DLD1 (cell line): ENCODE results near the gene LCN15.
"Not testable (repeated sequence)": the region's sequence is repeated elsewhere in the genome, so short reads cannot be mapped to it uniquely, and the experiment has no call there.

Experiments
- in situ Hi-C: cut with HindIII; loops from 2 replicates; pipeline ENCODE4 v1.10.0; 2017; ENCODE audit warnings: low sequenced_read_pairs

Gene LCN15

GRCh38 chr9:136764301-136764891 is at the start of gene LCN15:
Gene LCN15 (minus strand): TSS chr9:136764518. CDS start chr9:136764488, 30 bp downstream.
- in situ Hi-C loops = no loop called here

- in situ Hi-C loops = loop anchor here (25.0 kb wide), 2 partner anchors 229 to 354 kb away; partner anchors contain the start of genes ABCA2, FUT7, LRRC26 and NPDC1
Measured at GRCh38 chr9:136808806-136809158, 44.5 kb upstream of the LCN15 start.

- in situ Hi-C loops = loop anchor here (25.0 kb wide), 2 partner anchors 229 to 354 kb away; partner anchors contain the start of genes ABCA2, FUT7, LRRC26 and NPDC1
Measured at GRCh38 chr9:136808075-136808805, 43.9 kb upstream of the LCN15 start.

GRCh38 chr9:136807281-136808074 is 43.2 kb upstream of the LCN15 start, which contains the start of gene RABL6:
Gene RABL6 (plus strand): TSS chr9:136807948. CDS start chr9:136808197, 249 bp downstream.
- in situ Hi-C loops = loop anchor here (25.0 kb wide), 2 partner anchors 230 to 355 kb away; partner anchors contain the start of genes ABCA2, FUT7, LRRC26 and NPDC1

GRCh38 chr9:136806631-136807201 is 42.4 kb upstream of the LCN15 start:
- in situ Hi-C loops = loop anchor here (25.0 kb wide), 2 partner anchors 231 to 356 kb away; partner anchors contain the start of genes ABCA2, FUT7, LRRC26 and NPDC1

GRCh38 chr9:136806067-136806466 is 41.7 kb upstream of the LCN15 start:
- in situ Hi-C loops = loop anchor here (25.0 kb wide), 2 partner anchors 231 to 356 kb away; partner anchors contain the start of genes ABCA2, FUT7, LRRC26 and NPDC1

GRCh38 chr9:136805207-136805740 is 41.0 kb upstream of the LCN15 start:
- in situ Hi-C loops = loop anchor here (25.0 kb wide), 2 partner anchors 232 to 357 kb away; partner anchors contain the start of genes ABCA2, FUT7, LRRC26 and NPDC1

- in situ Hi-C loops = loop anchor here (25.0 kb wide), 2 partner anchors 233 to 358 kb away; partner anchors contain the start of genes ABCA2, FUT7, LRRC26 and NPDC1
Measured at GRCh38 chr9:136804509-136805206, 40.3 kb upstream of the LCN15 start.

GRCh38 chr9:136803551-136804508 is 39.5 kb upstream of the LCN15 start:
- in situ Hi-C loops = loop anchor here (25.0 kb wide), 2 partner anchors 233 to 358 kb away; partner anchors contain the start of genes ABCA2, FUT7, LRRC26 and NPDC1

GRCh38 chr9:136803009-136803550 is 38.8 kb upstream of the LCN15 start:
- in situ Hi-C loops = loop anchor here (25.0 kb wide), 2 partner anchors 234 to 359 kb away; partner anchors contain the start of genes ABCA2, FUT7, LRRC26 and NPDC1

GRCh38 chr9:136802321-136802720 is 38.0 kb upstream of the LCN15 start:
- in situ Hi-C loops = loop anchor here (25.0 kb wide), 2 partner anchors 235 to 360 kb away; partner anchors contain the start of genes ABCA2, FUT7, LRRC26 and NPDC1

- in situ Hi-C loops = loop anchor here (25.0 kb wide), 2 partner anchors 237 to 362 kb away; partner anchors contain the start of genes ABCA2, FUT7, LRRC26 and NPDC1
Measured at GRCh38 chr9:136799854-136800657, 35.7 kb upstream of the LCN15 start.

GRCh38 chr9:136799079-136799853 is 34.9 kb upstream of the LCN15 start:
- in situ Hi-C loops = no loop called here

- in situ Hi-C loops = no loop called here
Measured at GRCh38 chr9:136798708-136799078, 34.4 kb upstream of the LCN15 start.

GRCh38 chr9:136796775-136797347 is 32.5 kb upstream of the LCN15 start:
- in situ Hi-C loops = not testable (repeated sequence)

GRCh38 chr9:136796238-136796774 is 32.0 kb upstream of the LCN15 start, which contains the start of gene CCDC183:
Gene CCDC183 (plus strand): TSS chr9:136796338. CDS start chr9:136796398, 60 bp downstream.
- in situ Hi-C loops = no loop called here
